AG08395 (cell line): Measurements from ENCODE around the gene STK32C.
"Not testable (repeated sequence)": the region's sequence is repeated elsewhere in the genome, so short reads cannot be mapped to it uniquely, and the experiment has no call there.

Experiments used
- DNase-seq: peaks from one replicate; pipeline ENCODE4 v3.0.0; 2012; ENCODE audit warnings: mixed read lengths, low spot score

The STK32C gene

DNA sequence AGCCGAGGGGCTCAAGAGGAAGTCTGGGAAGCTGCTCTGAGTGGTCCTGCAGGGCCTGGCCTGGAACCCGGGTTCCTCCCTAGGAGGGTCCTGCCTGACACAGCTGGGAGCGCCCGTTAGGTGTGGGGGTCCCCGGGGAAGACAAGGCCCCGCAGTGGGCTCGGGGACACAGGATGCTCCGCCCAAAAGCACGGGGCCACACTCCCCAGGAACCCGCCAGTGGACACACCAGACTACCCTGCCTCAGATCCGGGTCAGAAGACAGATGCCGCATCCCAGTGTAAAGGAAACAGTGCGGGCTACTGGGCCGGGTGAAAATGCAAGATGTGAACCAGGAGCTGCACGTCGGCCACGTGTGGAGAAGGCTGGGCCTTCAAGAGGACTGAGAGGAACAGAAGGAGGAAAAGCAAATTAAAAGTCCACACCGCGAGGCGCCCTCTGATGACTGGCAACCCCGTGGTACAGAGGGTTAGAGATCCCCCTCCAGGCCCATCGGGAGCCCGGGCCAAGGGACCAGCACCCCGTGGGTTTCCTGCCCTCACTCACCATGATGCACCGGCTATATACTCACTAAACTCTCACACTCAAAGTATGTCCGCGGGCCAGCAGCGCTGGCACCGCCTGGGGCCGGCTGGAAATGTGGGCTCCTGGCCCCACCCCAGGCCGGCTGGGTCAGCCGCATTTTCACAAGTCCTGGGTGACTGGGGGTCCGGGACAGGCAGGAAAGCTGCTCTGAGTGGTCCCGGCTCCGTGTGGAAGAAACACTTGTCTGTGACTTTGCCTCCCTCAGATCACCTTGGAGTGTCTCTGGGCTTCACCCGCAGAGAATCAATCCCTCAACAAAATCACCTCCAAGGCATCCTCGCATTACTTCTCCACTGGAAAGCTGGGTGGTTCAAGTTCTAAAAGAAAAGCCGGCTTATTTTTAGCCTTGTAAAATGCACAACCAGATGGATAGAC, 6.1 kb downstream of the STK32C start:
- no peak for DNase-seq

DNA sequence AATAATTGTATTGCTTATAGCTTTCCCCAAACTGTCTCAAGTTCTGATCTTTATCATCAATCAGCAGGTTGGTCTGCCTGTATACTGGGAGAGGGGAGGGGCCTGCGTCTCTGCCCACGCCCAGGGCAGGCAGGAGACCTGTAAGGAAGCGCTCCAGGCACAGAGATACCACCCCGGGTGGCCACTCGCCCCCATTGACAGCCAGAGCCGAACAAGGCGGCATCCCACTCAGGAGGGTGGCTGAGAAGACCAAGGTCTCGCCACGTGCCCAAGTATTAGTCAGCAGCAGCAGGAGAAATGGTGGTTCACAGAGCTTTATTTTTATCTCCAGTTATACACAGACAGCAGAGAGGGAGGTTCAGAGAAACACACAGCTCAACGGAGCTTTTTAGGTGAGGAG, 7.2 kb downstream of the STK32C start:
- no peak for DNase-seq

DNA sequence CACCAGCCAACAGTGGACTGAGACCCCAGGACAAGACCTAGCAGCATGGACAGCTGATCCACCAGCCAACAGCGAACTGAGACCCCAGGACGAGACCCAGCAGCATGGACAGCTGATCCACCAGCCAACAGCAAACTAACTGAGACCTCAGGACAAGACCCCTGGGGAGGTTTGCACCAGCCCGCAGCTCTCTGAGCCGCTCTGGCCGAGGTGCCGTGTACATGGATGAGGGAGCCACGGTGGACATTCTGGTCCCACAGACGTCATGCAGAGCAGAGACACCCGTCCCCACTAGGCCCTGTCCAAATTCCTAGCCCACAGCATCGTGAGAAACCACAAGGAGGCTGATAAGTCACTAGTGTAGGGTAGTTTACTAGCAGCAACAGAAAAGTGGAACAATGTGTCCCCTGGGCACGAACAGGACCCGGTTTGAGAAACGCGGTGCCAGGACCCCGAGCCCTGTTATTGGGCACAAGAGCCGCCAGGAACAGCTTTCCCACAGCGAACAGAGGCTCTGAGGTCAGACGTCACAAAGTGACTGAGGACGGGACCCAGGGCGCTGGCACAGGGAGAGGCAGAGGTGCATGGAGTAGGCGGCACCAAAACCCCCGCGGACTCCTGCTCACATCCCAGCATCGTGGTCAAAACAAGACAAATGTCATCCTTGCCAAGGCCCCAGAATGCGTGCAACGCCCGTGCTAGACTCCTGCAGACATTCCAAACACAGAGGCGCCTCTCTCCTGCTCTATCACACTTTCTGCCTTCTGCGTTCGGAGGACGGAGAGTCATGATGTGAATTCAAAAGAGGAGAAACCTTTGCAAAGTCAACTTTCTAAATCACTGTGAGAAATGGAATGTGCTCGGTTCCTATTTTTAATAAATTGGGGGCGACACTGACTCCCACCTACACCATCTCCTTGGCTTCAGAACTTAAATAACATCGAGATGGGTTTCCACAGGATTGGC, 8.1 kb downstream of the STK32C start:
- no peak for DNase-seq

DNA sequence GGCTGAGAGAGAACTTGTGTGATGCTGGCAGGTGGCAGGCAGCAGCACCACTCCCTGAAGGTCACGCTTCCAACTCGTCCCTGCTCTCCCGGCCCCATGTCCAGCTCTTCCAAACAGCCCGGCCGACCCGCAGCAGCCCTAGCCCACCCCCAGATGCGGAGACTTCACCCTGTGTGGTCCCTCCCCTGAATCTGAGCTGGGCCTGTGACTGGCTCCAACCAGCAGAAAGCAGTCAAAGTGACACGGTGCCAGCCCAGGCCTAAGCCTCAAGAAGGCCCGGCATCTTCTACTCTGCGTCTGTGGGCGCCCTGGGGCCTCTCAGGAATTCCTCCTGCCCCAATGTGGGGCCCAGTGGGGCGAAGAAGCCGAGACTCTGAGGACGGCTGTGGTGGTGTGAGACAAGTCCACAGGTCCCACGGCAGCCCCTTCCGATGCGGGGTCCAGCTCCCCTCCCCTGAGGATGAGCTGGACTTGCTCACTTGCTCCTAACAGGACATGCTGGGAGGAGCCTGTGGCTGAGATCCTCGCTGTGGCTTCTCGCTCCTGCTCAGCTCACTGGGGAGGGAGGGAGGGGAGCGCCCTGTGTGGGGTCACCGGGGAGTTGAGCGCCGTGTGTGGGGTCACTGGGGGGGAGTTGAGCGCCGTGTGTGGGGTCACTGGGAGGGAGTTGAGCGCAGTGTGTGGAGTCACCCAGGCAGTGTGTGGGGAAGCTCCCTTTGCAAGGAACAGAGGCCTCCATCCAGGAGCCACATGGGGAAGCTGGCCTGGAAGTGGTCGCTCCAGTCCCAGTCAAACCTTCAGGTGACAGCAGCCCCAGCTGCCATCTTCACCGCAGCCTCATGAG, 9.5 kb downstream of the STK32C start:
- DNase-seq: no peak

DNA sequence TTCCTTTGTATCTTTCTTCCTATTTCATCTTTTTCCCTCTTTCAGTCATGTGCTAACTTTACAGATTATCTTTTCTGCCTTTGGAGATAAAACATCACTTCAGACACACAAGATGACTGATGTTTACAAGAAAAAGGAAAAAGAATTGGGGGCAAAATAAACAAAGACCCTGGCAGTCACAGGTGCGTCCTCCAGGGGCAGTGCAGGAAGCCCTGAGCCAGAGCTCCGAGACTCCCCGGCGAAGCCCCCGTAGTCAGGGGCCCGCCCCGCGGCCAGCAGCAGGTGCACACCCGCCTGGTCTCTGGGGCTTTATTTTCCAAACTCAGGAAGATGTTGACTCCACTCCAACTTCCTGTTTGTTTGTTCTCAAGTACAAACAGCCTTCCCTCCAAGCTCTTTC, 10.2 kb downstream of the STK32C start:
- DNase-seq: no peak

DNA sequence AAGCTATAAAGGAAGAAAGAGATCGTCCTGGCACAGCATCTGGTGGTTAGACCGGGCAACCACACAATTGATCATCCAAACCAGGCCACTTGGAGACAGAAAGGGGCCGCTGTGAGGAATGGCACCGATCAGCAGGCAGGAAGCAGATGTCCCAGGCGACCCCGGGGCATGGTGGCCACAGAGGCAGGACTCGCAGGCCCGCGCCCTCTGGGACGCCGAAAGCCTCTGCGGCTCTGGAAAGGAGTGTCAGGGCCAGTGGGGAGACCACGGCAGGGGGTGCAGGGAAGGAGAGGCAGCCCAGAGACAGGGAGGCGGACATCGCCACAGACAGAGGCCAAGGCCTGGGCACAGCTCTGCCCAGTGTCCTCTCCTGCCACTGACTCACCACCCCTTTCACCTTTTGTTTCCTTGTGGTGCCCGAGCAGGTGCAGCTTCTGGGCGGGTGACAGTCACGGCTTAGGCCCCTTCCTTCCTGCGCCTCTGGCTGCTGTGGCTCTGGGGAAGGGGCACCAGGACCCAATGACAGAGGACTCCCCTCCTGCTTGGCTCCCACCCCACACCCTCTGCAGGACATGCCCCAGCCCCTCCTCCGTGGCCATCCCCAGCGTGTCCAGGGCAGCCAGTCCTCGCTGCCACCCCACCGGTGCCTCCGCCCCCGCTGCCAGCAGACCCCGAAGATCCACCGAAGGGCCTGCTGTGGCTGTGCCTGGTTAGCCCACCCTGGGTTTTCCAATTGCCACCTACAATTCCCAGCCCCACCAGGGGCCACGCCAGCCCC, 10.9 kb downstream of the STK32C start:
- no peak for DNase-seq

DNA sequence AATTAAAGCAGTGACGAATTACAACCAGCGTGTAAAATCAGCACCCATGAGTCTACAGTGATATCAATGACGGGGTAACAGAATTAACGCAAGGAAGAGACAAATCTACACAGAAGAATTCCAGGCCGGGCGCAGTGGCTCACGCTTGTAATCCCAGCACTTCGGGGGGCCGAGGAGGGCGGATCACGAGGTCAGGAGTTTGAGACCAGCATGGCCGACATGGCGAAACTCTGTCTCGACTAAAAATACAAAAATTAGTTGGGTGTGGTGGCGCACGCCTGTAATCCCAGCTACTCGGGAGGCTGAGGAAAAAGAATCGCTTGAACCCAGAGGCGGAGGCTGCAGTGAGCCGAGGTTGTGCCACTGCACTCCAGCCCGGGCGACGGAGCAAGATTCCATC, 12.3 kb downstream of the STK32C start:
- DNase-seq: not testable (repeated sequence)

DNA sequence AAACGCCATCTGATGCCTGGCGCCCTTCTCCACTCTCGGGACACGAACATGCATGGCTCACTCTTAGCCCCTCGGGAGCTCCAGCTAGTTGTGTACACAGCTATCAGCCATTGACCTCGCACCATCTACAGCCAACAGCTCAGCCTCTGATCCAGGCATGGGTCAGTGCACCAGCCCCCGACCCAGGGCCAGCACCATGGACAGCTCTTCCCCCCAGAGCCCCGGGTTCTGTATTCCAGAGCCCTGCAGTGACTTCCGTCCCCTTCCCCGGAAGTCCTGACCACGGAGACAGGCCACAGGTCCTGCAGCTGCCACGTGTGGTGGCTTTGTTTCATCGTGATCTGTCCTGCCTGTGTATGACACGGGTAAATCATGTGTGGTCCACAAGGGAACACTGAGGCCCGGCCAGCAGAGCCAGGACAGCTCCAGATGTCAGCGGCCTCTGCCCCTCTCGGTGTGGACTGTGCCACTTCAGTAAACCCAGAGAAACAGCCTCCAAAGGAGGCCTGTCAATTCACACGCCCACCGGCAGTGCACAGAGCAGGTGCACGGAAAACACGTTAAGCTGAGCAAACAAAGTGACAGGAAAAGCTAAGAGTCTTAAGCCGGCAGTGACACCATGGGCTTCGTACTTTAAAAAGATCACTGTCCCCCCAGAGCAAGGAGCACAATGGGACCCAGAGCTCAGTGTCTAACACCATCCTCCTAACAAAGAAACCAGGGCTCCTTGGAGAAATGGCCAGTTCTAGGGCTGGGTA, 13.0 kb downstream of the STK32C start:
- no peak for DNase-seq

DNA sequence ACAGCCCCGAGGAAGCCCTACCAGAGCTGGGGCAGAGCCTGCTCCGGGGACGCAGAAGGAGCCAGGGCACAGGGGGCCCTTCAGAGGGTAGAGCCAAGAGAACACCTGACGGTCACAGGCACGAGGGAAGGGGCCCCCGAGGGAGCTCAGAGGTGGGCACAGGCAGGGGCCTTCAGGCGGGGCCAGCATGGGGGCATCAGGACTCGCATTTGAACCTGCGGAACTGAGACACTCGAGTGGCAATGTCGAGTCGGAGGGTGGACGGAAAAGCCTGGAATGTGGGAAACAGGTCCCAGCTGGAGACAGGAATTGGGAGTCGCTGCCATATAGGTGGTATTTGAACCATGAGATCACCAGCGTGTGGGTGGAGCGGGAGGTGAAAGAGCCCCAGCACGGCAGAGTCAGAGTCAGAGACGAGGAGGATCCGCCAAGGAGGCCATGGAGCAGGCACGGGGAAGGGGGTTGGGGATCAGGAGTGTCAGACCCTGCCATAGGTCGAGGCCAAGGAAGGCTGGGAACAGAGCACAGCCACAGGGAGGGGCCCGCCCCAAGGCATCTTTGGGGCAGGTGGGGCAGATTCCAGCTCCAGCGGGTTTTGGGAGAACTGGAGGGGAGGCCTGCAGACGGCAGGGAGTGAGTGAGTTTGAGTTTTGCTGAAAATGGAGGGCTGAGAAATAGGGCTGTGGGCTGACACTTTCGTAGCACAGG, 13.8 kb downstream of the STK32C start:
- DNase-seq: no peak

DNA sequence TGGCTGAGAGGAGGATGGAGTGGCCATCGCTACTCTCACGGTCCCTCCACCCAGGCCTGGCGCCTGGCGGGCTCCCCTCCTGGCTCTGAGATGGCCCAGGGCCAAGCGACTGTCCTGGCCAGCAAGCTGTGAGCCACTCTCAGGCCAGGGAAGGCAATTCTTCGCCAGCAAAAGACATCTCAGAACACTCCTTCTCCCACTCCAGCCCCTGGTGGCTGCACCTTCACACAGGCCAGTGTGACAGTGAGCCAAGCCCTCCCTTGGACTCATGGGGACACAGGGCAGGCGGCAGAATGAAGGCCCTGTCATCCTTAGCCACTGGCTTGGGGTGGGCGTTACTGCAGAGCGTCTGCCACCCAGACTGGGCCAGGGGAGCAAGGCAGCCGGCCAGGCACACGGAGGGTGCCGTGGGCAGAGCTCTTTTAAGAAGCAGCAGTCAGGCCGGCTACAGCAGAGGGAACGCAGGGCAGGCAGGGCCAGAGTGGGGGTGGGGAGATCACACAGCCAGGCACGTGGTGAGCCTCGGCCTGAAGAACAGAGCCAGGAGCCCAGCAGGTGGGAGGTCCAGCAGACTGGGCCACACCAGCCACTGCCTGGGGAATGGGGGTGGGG, 14.4 kb downstream of the STK32C start:
- DNase-seq: no peak

DNA sequence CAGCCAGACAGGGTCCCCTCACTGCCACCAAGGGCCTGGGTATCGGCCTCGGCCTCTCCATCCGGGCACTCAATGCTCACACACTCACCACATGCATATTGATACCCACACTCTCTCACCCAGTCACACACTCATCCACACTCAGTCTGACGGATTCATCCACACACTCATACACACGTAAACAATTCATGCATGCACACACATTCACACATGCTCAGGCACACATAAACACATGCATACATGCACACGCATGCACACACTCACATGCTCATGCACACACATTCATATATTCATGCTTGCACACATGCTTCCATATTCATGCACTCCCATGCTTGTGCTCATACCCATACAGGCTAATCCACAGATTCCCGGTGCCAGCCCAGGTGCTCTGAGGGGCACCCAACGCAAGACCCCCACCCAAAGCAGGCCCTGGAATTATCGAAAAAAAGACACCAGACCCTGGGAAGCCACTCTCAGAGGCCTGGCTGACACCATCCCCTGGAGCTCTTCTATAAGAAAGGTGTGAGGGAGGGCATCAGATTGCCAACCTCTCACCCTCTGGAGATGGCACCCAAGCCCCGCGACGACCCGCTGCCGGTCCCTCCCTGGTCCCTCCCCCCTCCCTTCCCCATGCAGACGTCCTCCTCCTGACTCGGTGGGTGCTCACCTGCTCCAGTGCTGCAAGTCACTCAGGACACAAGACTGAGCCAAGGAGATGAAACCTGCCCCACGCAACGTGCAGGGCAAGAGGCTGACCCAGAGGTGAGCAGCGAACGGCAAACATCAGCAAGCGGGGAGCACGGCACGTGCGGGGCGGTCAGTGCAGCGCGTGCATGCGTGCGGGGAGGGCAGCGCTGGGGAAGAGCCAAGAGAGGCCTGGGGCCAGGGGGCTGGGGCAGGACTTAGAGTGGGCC, 15.2 kb downstream of the STK32C start:
- no peak for DNase-seq

DNA sequence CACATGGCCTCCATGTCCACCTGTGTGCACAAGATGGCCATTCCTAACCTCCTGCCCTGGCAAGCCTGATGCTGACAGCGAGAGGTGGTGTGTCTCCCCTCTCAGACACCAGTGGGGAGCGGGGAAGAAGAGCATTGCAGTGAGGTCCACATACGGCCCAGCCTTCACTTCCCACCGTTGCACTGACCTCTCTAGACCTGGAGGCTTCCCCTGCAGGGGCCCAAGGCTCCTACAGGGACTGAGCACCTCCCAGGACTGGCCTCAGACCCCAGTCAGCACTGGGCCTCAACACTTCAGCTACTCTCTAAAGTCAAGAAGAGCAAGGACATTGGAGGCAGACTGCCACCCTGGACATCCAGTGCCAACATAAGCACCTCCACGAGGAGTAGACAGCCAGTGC, 15.9 kb downstream of the STK32C start:
- no peak for DNase-seq

DNA sequence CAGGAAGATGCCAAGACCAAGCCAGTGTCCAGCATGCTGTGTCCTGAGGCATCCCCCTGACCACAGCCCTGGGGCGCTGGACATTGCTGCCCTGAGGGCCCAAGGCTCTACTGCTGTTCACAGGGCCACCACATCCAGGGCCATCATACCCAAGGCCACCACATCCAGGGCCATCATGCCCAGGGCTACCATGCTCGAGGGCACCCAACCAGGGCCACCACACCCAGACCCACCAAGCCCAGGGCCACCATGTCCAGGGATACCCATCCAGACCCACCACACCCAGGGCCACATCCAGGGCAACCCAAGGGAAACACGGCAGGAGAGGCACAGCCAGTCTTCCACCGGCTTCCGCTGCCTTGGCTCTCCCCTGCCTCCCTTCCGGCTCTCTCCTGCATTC, 17.1 kb downstream of the STK32C start:
- DNase-seq: no peak

DNA sequence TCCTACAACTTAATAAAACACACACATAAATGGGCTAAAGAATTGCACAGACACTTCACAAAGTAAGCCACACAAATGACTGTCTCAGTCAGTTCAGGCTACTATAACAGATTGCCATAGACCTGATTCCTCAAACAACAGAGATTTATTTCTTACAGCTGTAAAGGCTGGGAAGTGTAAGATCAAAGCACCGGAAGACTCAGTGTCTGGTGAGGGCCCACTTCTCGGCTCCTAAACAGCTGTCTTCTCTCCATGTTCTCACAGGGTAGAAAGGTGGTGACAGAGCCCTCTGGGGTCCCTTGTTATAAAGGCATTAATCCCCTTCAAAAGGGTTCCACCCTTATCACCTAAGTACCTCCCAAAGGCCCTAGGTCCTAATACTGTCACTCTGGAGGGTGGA, 18.3 kb downstream of the STK32C start:
- no peak for DNase-seq

DNA sequence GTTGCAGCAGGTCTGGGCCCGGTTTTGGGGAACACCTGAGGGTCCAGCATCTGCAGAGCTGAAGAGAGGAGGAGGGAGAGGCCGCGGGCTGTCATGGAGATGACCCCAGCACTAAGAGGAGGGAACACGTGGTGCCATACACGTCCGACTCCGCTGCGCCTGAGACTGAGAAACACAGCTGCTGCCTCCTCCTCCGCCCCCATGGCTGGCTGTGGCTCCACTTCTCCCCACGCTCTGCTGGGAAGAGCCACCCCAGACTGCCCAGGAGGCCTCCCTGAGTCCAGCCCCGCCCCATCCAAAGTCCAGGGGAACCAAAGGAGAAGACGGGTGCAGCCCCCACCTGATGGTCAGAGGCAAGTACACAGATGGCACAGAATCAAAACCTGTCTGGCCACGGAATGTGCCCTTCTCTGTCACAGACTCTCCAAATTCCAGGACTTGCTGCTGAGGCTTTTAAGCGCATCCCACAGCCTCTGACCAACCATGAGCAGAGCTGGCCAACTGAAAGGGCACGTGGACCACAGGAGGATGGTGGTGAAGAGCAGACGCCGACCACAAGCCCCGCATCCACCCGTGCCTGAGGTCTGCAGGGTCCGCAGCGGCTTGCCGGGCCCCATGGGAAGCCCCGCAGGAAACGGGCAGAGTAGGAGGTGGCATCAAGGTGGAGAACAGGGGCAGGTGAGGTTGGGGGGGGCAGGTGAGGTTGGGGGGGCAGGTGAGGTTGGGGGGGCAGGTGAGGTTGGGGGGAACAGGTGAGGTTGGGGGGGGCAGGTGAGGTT, 24.0 kb downstream of the STK32C start:
- no peak for DNase-seq

DNA sequence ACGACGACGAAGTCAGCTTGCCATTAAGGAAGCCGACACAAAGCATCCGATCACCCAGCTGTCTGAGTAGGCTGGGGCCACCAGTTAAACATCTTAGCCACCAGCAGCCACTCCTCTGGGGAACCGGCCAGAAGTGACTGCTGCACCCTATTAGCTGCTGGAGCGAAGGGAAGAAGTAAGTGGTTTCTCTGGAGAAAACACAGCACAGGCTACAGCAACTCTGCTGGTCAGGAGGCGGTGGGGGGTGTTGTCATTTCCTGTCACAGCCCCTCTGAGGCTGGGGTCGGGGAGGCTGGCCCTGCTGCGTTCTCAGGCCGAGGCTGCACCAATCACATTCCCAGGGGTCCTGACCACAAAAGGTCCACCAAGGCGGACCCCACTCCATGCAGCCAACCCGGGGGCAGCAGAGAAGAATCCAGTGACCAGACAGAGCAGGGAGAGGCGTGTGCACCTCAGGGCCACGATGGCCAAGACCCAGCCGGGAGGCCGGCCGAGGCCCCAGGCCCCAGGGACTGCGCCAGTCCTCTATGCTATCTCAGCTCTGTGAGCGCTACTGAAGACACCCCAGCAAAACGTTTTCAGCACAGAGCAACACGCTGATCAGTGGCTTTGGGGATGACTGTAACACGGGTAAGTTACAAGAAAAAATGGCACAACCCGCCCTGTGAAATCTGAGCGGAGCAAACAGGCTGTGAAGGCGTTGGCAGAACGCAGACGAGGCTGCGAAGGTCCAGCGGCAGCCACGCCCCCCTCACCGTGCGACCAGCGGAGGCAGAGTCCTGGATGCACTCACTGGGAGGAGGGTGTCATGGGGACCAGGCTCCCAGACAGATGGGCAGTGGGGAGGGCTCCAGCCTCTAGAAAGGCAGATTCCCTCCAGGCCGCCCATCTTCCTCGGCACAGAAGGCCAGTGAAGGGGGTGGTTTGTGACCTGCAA, 24.8 kb downstream of the STK32C start:
- DNase-seq: no peak
